ENCODE results near the gene HAGHL.

Gene HAGHL

GRCh38 chr16:725463-726187 is 1.3 kb upstream of the HAGHL start:
- TF ChIP-seq ZNF274 (IDR thresholded peaks at IDR 0.05; ENCODE audit: low read depth, low read length), result no peak
- H3K4me3 ChIP-seq (ENCODE audit: low read length), result no peak overlapping the region

- TF ChIP-seq ZNF274 (IDR thresholded peaks at IDR 0.05; ENCODE audit: low read depth, low read length), result no peak
- H3K4me3 ChIP-seq (ENCODE audit: low read length), result no peak overlapping the region
Measured at GRCh38 chr16:726188-726437, 793 bp upstream of the HAGHL start.

DNA sequence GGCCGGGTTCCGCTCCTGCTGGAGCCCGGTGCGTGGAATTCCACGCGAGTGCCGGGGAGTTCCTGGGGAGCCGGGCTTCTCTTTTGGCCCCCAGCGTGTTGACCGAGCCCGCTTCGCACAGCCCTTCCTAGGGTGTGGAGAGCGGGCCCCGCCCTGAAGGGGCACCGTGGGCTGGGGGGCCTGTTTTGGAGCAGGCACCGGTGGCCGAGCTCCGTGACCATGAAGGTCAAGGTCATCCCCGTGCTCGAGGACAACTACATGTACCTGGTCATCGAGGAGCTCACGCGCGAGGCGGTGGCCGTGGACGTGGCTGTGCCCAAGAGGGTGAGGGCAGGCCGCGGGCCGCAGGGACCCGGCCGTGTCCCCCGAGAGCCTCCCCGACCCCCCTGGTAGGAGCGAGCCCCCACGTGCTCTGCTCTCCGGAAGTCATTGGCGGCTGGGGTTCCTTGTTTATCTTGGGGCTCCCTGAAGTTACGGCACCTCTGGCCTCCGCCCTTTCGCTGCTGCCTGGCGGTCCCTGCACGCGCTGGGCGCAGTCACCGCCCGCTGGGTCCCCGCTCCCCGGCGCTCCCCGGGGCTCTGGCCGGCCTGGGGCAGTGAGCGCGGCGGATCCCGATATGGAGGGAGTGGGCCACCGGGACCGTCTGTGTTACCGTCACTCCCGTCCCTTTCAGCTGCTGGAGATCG is 528 bp downstream of the HAGHL start:
- no peak for TF ChIP-seq ZNF274 (IDR thresholded peaks at IDR 0.05; ENCODE audit: low read depth, low read length)
- peak overlapping the region; percentile 68; the same call in 1 of the 2 replicates for H3K4me3 ChIP-seq (ENCODE audit: low read length)

DNA sequence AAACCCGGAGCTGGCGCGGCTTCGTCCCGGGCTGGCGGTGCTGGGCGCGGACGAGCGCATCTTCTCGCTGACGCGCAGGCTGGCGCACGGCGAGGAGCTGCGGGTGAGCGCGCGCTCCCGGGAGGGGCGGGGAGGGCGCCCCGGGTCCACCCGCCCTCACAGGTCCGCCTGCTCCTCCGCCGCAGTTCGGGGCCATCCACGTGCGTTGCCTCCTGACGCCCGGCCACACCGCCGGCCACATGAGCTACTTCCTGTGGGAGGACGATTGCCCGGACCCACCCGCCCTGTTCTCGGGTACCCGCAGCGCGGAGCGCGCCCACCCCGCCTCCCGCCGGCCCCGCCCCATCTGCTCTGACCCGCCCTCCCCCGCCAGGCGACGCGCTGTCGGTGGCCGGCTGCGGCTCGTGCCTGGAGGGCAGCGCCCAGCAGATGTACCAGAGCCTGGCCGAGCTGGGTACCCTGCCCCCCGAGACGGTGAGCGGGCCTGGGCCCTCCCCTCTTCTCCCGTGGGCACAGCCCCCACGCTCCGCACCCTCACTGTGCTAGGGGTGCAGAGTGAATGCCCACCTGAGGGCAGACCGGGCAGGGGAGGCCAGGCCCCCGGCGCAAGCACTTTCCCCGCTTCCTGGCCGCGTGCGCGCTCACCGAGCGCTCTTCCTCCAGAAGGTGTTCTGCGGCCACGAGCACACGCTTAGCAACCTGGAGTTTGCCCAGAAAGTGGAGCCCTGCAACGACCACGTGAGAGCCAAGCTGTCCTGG is 1.4 kb downstream of the HAGHL start:
- TF ChIP-seq ZNF274 (IDR thresholded peaks at IDR 0.05; ENCODE audit: low read depth, low read length), result no peak
- peak overlapping the region; percentile 36; the same call in 1 of the 2 replicates for H3K4me3 ChIP-seq (ENCODE audit: low read length)

DNA sequence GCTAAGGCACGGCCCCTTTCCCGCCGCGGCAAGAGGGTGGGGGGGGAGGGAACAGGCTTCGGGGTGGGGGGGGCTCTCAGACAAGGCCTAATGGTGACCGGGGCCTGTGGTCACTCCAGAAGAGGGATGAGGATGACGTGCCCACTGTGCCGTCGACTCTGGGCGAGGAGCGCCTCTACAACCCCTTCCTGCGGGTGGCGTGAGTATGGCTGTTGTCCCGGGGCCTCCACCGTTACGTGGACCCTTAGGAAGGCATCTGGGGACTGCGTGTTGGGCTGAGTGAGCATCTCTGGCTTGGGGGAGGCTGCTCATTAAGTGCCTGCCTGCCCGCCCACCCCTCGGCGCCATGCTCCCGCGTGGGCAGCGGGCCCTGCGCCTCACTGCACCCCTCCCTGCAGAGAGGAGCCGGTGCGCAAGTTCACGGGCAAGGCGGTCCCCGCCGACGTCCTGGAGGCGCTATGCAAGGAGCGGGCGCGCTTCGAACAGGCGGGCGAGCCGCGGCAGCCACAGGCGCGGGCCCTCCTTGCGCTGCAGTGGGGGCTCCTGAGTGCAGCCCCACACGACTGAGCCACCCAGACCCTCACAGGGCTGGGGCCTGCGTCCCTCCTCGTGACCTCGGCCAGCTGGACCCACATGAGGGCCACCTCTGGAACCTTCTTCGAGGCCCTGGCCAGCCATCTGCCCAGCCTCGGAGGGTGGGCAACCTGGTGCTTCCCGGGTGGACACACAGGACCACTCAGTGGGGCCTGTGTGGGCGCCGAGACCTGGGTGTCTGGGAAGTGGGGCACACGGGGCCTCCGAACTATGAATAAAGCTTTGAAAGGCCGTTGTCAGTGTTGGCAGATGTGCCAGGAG is 2.2 kb downstream of the HAGHL start:
- H3K4me3 ChIP-seq (ENCODE audit: low read length), result no peak overlapping the region; the same call in 1 of the 2 replicates
- no peak for TF ChIP-seq ZNF274 (IDR thresholded peaks at IDR 0.05; ENCODE audit: low read depth, low read length)

- H3K4me3 ChIP-seq (ENCODE audit: low read length), result no peak overlapping the region
- TF ChIP-seq ZNF274 (IDR thresholded peaks at IDR 0.05; ENCODE audit: low read depth, low read length), result no peak
Measured at GRCh38 chr16:729768-730665, 3.1 kb downstream of the HAGHL start.

DNA sequence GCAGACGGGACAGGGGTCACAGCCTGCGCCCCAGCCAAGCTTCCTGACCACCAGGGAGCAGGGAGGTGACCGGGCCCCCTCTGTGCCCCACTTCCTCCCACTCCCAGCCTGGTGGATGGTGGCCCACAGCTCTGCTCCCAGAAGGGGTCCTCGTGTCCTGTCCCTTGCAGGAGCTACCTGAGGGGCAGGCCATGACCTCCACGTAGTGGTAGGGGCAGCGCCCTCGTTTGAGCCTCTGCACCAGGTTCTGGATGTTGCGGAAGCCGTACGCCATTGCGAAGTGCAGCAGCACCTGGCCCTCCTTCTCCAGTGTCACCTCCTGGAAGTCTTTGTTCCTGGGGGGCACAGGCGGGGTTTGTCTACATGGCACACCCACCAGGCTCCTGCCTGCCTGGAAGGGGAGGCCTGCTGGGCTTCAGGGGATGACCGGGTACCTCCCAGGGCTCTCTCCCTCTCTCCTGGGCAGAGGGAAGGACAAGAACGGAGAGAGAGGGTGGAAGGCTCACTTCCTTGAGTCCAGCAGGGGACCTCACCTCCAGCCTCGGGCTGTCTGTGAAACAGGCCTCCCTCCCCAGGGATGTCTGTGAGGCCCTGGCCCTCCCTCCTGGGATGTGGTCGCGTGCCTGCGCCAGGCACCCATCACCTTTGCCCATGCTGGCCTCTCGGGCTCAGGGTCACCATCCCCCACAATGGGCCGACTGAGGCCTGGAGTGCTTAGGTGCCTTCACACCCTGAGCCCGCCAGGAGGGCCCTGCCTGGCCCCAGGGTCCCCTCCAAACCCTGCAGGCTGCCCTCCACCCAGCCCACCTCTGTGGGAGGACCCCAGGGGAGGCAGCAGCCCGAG is 4.0 kb downstream of the HAGHL start:
- TF ChIP-seq ZNF274 (IDR thresholded peaks at IDR 0.05; ENCODE audit: low read depth, low read length), result no peak
- no peak overlapping the region for H3K4me3 ChIP-seq (ENCODE audit: low read length)

DNA sequence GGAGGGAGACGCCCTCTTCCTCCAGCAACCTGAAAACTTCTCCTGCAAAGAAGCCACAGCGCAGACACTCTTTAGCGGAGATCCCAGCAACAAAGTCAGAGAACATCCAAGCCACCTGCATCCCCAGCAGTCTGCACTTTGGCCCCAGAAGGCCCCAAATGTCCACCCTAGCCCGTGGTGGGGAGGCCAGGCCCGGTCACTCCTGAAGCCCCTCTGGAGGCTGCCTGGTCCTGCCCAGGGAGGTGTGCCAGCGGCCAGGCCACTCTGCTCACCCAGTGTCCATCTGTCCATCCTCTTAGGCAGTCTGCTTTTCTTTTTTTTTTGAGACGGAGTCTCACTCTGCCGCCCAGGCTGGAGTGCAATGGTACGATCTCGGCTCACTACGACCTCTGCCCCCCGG is 5.4 kb downstream of the HAGHL start:
- no peak for TF ChIP-seq ZNF274 (IDR thresholded peaks at IDR 0.05; ENCODE audit: low read depth, low read length)
- H3K4me3 ChIP-seq (ENCODE audit: low read length), result no peak overlapping the region

- no peak overlapping the region for H3K4me3 ChIP-seq (ENCODE audit: low read length)
- no peak for TF ChIP-seq ZNF274 (IDR thresholded peaks at IDR 0.05; ENCODE audit: low read depth, low read length)
Measured at GRCh38 chr16:732936-733335, 6.0 kb downstream of the HAGHL start.

- TF ChIP-seq ZNF274 (IDR thresholded peaks at IDR 0.05; ENCODE audit: low read depth, low read length), result no peak
- no peak overlapping the region for H3K4me3 ChIP-seq (ENCODE audit: low read length)
Measured at GRCh38 chr16:733382-734207, 6.7 kb downstream of the HAGHL start.

DNA sequence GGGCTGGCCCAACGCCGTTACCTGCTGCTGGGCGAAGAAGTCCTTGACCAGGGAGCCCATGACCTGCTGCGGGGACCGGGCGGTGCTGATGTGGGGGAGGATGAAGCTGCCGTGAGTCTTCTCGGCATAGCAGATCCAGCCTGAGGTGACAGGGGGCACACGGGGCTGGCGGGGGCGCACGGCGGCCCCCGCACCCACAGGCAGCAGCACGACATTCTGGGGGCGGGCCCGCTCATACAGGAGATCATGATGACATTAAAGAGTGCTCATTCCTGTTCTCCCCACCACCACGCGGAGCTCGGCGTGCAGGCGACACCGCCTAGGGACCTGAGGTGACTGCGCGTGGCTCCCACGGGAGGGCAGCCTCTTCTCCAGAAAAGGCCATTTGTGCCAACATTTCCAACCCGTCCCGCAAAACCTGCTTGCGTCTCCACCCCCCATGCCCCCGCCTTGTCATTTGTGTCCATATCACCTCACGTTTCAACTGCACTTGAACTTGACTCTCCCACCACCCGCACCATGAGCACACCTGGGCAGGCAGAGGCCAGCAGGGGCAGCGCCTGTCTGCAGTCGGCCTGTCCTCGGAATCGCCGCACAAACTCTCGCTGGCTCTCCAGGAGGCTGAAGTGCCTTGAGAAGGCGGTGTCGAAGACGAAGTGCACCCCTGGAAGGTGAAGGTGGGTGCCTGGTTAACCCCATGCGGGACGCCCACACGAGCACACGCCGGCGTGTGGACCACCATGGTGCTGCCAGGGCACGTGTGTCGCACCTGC is 7.5 kb downstream of the HAGHL start:
- no peak overlapping the region for H3K4me3 ChIP-seq (ENCODE audit: low read length)
- TF ChIP-seq ZNF274 (IDR thresholded peaks at IDR 0.05; ENCODE audit: low read depth, low read length), result no peak
